Central memory CD8-positive, alpha-beta T cell (primary cell): ENCODE data around the gene BOD1L1.
A peak's percentile ranks its signal among the peaks of the same experiment; 100 is the strongest.

Experiments
- ATAC-seq: fragments of 150-1000 bp; cut with Tn5 transposase; replicated peaks from 2 replicates; pipeline ENCODE4 v1.10.0; 2022; ENCODE audit warnings: mild to moderate bottlenecking, moderate FRiP score, moderate number of reproducible peaks; ENCODE audit not compliant: poor library complexity, severe bottlenecking; ENCODE audit errors: extremely low read depth
- DNase-seq, 2 donors: peaks; one replicate each; pipeline ENCODE4 v3.0.0; 2021; ENCODE audit warnings: low spot score in 2 of 2
- H3K27ac Mint-ChIP-seq: one replicate; pipeline ENCODE4 v1.8.0; 2022; ENCODE audit warnings: low read depth, mild to moderate bottlenecking, moderate library complexity, mixed read lengths
- H3K27me3 Mint-ChIP-seq: one replicate; pipeline ENCODE4 v1.8.0; 2022; ENCODE audit warnings: mixed read lengths
- H3K36me3 Mint-ChIP-seq: one replicate; pipeline ENCODE4 v1.8.0; 2022; ENCODE audit warnings: mild to moderate bottlenecking, moderate library complexity, mixed read lengths; ENCODE audit not compliant: insufficient read depth
- H3K4me1 Mint-ChIP-seq: one replicate; pipeline ENCODE4 v1.8.0; 2022; ENCODE audit warnings: mixed read lengths
- H3K4me3 Mint-ChIP-seq: one replicate; pipeline ENCODE4 v1.8.0; 2022; ENCODE audit warnings: mild to moderate bottlenecking, moderate library complexity, mixed read lengths
- H3K9me3 Mint-ChIP-seq: one replicate; pipeline ENCODE4 v1.8.0; 2022; ENCODE audit warnings: mixed read lengths

The BOD1L1 gene

GRCh38 chr4:13539047-13539618 is 88.4 kb downstream of the BOD1L1 start:
- H3K36me3 Mint-ChIP-seq, result peaks cover 10% of the 10 kb centered on the region
- ATAC-seq (no peak), DNase-seq (no peak)
- peaks cover 6% of the 10 kb centered on the region for H3K9me3 Mint-ChIP-seq
- peaks cover 94% of the 10 kb centered on the region for H3K27me3 Mint-ChIP-seq
- peaks cover 9% of the 10 kb centered on the region for H3K4me1 Mint-ChIP-seq
- peak overlapping the region; percentile 79 for H3K27ac Mint-ChIP-seq
- no peak overlapping the region for H3K4me3 Mint-ChIP-seq

GRCh38 chr4:13538427-13538973 is 89.0 kb downstream of the BOD1L1 start:
- ATAC-seq (no peak), DNase-seq (no peak)
- H3K4me3 Mint-ChIP-seq, result no peak overlapping the region
- peaks cover 10% of the 10 kb centered on the region for H3K36me3 Mint-ChIP-seq
- H3K27me3 Mint-ChIP-seq, result peaks cover 97% of the 10 kb centered on the region
- peaks cover 6% of the 10 kb centered on the region for H3K9me3 Mint-ChIP-seq
- H3K27ac Mint-ChIP-seq, result peak overlapping the region; percentile 79
- H3K4me1 Mint-ChIP-seq, result peaks cover 9% of the 10 kb centered on the region

GRCh38 chr4:13537832-13538177 is 89.7 kb downstream of the BOD1L1 start:
- Mint-ChIP-seq H3K36me3 (peaks cover 7% of the 10 kb centered on the region), H3K27me3 (peaks cover 95% of the 10 kb centered on the region), H3K4me1 (peaks cover 9% of the 10 kb centered on the region), H3K4me3 (no peak overlapping the region), H3K27ac (no peak overlapping the region), H3K9me3 (peaks cover 6% of the 10 kb centered on the region)
- DNase-seq (no peak), ATAC-seq (no peak)

GRCh38 chr4:13537011-13537831 is 90.3 kb downstream of the BOD1L1 start:
- Mint-ChIP-seq H3K27me3 (peaks cover 94% of the 10 kb centered on the region), H3K27ac (no peak overlapping the region), H3K36me3 (peaks cover 7% of the 10 kb centered on the region), H3K9me3 (peaks cover 6% of the 10 kb centered on the region), H3K4me3 (no peak overlapping the region), H3K4me1 (peaks cover 9% of the 10 kb centered on the region)
- DNase-seq (no peak), ATAC-seq (no peak)

GRCh38 chr4:13536607-13537006 is 90.9 kb downstream of the BOD1L1 start:
- H3K4me1 Mint-ChIP-seq, result peaks cover 9% of the 10 kb centered on the region
- H3K9me3 Mint-ChIP-seq, result peaks cover 6% of the 10 kb centered on the region
- peaks cover 97% of the 10 kb centered on the region for H3K27me3 Mint-ChIP-seq
- peaks cover 7% of the 10 kb centered on the region for H3K36me3 Mint-ChIP-seq
- no peak overlapping the region for H3K4me3 Mint-ChIP-seq
- no peak for DNase-seq
- ATAC-seq, result no peak
- H3K27ac Mint-ChIP-seq, result no peak overlapping the region

- DNase-seq, result no peak
- Mint-ChIP-seq H3K27me3 (peaks cover 97% of the 10 kb centered on the region), H3K4me3 (no peak overlapping the region), H3K27ac (peak overlapping the region; percentile 19), H3K4me1 (peaks cover 9% of the 10 kb centered on the region), H3K36me3 (peaks cover 7% of the 10 kb centered on the region), H3K9me3 (peaks cover 6% of the 10 kb centered on the region)
- no peak for ATAC-seq
Observed at GRCh38 chr4:13535708-13536361, 91.7 kb downstream of the BOD1L1 start.

GRCh38 chr4:13535118-13535517 is 92.4 kb downstream of the BOD1L1 start:
- H3K9me3 Mint-ChIP-seq, result peaks cover 6% of the 10 kb centered on the region
- peak overlapping the region; percentile 19 for H3K27ac Mint-ChIP-seq
- peaks cover 97% of the 10 kb centered on the region for H3K27me3 Mint-ChIP-seq
- H3K36me3 Mint-ChIP-seq, result peaks cover 7% of the 10 kb centered on the region
- peaks cover 9% of the 10 kb centered on the region for H3K4me1 Mint-ChIP-seq
- DNase-seq (no peak), ATAC-seq (no peak)
- no peak overlapping the region for H3K4me3 Mint-ChIP-seq

GRCh38 chr4:13534344-13535063 is 93.0 kb downstream of the BOD1L1 start:
- Mint-ChIP-seq H3K36me3 (peaks cover 9% of the 10 kb centered on the region), H3K4me3 (no peak overlapping the region), H3K27me3 (peaks cover 97% of the 10 kb centered on the region), H3K27ac (no peak overlapping the region), H3K4me1 (peaks cover 9% of the 10 kb centered on the region), H3K9me3 (peaks cover 6% of the 10 kb centered on the region)
- DNase-seq (no peak), ATAC-seq (no peak)

- Mint-ChIP-seq H3K27ac (no peak overlapping the region), H3K4me1 (peaks cover 12% of the 10 kb centered on the region)
- DNase-seq, result no peak
Observed at GRCh38 chr4:13533670-13534343, 93.7 kb downstream of the BOD1L1 start.

GRCh38 chr4:13531625-13531998 is 95.9 kb downstream of the BOD1L1 start:
- no peak overlapping the region for H3K27ac Mint-ChIP-seq
- peaks cover 97% of the 10 kb centered on the region for H3K27me3 Mint-ChIP-seq
- H3K4me1 Mint-ChIP-seq, result peaks cover 19% of the 10 kb centered on the region
- H3K4me3 Mint-ChIP-seq, result no peak overlapping the region
- H3K9me3 Mint-ChIP-seq, result no peaks in the 10 kb centered on the region
- ATAC-seq (no peak), DNase-seq (no peak)
- H3K36me3 Mint-ChIP-seq, result peaks cover 10% of the 10 kb centered on the region

More at GRCh38 chr4:13533670-13534343, 93.7 kb downstream of the BOD1L1 start:
- Mint-ChIP-seq H3K27me3 (peaks cover 97% of the 10 kb centered on the region), H3K4me3 (no peak overlapping the region), H3K9me3 (peaks cover 6% of the 10 kb centered on the region), H3K36me3 (peaks cover 9% of the 10 kb centered on the region)
- ATAC-seq, result no peak

GRCh38 chr4:13530823-13531624 is 96.5 kb downstream of the BOD1L1 start:
- no peaks in the 10 kb centered on the region for H3K9me3 Mint-ChIP-seq
- H3K4me1 Mint-ChIP-seq, result peaks cover 19% of the 10 kb centered on the region
- DNase-seq (no peak), ATAC-seq (no peak)
- H3K27me3 Mint-ChIP-seq, result peaks cover 96% of the 10 kb centered on the region
- H3K27ac Mint-ChIP-seq, result no peak overlapping the region
- no peak overlapping the region for H3K4me3 Mint-ChIP-seq
- H3K36me3 Mint-ChIP-seq, result peaks cover 10% of the 10 kb centered on the region
